ENCODE measurements around the gene SSBP2. TPM values are rescaled to one million over a fixed set of nuclear protein-coding genes. Genes with fewer than 3 reads are reported as not detected.

SSBP2 gene
- total and polyA plus RNA-seq, 8 donors = 0.87 to 86.2 (median 24.6) TPM

DNA sequence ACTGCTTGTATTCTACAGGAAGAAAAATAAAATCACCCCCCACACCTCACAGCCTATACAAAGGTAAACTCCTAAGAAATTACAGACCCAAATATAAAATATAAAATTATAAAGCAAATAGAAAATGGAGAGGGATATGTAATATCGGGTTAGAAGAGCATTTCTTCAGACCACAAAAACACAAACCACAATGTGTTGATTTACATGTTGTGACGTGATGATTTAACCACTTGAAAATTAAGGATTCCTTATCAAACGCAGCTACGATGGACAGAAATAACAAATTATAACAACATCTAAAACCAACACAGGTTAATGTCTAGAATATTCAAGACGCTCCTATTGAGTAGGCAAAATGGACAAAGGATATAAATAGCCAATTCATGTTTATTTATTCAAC lies 26.3 kb downstream of the SSBP2 start:
- DNase-seq = no peak
- Histone ChIP-seq H3K27ac (no peak overlapping the region), H3K27me3 (no peaks in the 10 kb centered on the region), H3K4me3 (no peak overlapping the region), H3K9me3 (no peaks in the 10 kb centered on the region), H3K4me1 (peaks cover 0 to 50% (median 26%) of the 10 kb centered on the region in 4 donors), H3K36me3 (no peaks in the 10 kb centered on the region)
- 67 to 74% (median 70%) methylated on average over 5 of the region's 5 CpGs for WGBS, 5 donors
- no peak for TF ChIP-seq POLR2AphosphoS5 (IDR thresholded peaks at IDR 0.05)
- TF ChIP-seq EP300 (IDR thresholded peaks at IDR 0.05) = no peak
- no peak for TF ChIP-seq POLR2A (IDR thresholded peaks at IDR 0.05)
- TF ChIP-seq, protein P1, sequence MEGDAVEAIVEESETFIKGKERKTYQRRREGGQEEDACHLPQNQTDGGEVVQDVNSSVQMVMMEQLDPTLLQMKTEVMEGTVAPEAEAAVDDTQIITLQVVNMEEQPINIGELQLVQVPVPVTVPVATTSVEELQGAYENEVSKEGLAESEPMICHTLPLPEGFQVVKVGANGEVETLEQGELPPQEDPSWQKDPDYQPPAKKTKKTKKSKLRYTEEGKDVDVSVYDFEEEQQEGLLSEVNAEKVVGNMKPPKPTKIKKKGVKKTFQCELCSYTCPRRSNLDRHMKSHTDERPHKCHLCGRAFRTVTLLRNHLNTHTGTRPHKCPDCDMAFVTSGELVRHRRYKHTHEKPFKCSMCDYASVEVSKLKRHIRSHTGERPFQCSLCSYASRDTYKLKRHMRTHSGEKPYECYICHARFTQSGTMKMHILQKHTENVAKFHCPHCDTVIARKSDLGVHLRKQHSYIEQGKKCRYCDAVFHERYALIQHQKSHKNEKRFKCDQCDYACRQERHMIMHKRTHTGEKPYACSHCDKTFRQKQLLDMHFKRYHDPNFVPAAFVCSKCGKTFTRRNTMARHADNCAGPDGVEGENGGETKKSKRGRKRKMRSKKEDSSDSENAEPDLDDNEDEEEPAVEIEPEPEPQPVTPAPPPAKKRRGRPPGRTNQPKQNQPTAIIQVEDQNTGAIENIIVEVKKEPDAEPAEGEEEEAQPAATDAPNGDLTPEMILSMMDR (IDR thresholded peaks at IDR 0.05) = no peak
- intact Hi-C loops (cut with DNase I; ENCODE audit: low total_unique reads) = no loop called here

DNA sequence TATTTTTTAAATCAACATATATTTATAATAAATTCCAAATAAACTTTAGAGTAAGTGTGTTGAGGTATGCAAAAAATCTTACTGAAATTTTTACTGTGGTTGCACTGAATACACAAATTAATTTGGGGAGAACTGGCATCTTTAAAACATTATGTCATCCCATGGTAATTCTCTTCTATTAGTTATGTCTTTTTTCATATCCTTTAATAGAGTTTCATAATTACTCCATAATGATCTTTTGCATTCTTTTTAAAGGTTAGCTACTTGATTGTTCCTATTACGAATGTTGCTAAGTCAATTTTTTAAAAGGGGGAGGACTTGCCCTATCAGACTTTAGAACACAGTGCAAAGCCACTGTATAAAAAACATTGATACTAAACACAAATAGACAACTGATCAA lies 26.8 kb downstream of the SSBP2 start:
- H3K27me3 ChIP-seq = no peaks in the 10 kb centered on the region
- no peaks in the 10 kb centered on the region for H3K9me3 ChIP-seq
- H3K27ac ChIP-seq = no peak overlapping the region
- WGBS, 5 donors = 80 to 88% (median 86%) methylated on average over 1 of the region's 1 CpG
- H3K4me3 ChIP-seq = no peak overlapping the region
- H3K36me3 ChIP-seq = no peaks in the 10 kb centered on the region
- intact Hi-C loops (cut with DNase I; ENCODE audit: low total_unique reads) = no loop called here
- no peak for DNase-seq
- no peak for TF ChIP-seq POLR2A (IDR thresholded peaks at IDR 0.05)
- no peak for TF ChIP-seq EP300 (IDR thresholded peaks at IDR 0.05)
- TF ChIP-seq, protein P1 (IDR thresholded peaks at IDR 0.05) = no peak
- no peak for TF ChIP-seq POLR2AphosphoS5 (IDR thresholded peaks at IDR 0.05)
- H3K4me1 ChIP-seq = peaks cover 0 to 52% (median 28%) of the 10 kb centered on the region in 4 donors

DNA sequence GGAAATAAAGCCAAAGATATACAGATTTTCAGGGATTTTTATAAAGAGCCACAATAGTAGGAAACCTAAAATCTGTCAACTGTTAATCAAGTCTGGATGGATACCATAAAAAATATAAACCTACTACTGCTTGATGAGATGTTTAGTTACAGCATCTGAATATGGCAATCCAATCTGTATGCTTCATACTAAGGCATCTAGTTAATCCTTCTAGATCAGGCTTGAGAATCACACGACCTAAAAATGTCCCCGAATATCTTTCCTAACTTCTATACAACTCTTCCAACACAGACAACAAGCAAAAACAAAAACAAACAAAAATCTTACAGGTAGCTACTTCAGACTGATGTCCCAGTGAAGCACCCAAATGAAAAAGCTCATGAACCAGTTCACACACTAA lies 29.8 kb downstream of the SSBP2 start:
- Histone ChIP-seq H3K36me3 (no peaks in the 10 kb centered on the region), H3K4me3 (no peak overlapping the region), H3K4me1 (peaks cover 0 to 63% (median 32%) of the 10 kb centered on the region in 4 donors), H3K27me3 (no peaks in the 10 kb centered on the region), H3K9me3 (no peaks in the 10 kb centered on the region), H3K27ac (no peak overlapping the region)
- no peak for DNase-seq
- 66 to 84% (median 72%) methylated on average over 2 of the region's 2 CpGs for WGBS, 5 donors
- TF ChIP-seq POLR2AphosphoS5 (IDR thresholded peaks at IDR 0.05) = no peak
- TF ChIP-seq POLR2A (IDR thresholded peaks at IDR 0.05) = no peak
- no peak for TF ChIP-seq EP300 (IDR thresholded peaks at IDR 0.05)
- TF ChIP-seq, protein P1 (IDR thresholded peaks at IDR 0.05) = no peak
- intact Hi-C loops (cut with DNase I; ENCODE audit: low total_unique reads) = no loop called here

DNA sequence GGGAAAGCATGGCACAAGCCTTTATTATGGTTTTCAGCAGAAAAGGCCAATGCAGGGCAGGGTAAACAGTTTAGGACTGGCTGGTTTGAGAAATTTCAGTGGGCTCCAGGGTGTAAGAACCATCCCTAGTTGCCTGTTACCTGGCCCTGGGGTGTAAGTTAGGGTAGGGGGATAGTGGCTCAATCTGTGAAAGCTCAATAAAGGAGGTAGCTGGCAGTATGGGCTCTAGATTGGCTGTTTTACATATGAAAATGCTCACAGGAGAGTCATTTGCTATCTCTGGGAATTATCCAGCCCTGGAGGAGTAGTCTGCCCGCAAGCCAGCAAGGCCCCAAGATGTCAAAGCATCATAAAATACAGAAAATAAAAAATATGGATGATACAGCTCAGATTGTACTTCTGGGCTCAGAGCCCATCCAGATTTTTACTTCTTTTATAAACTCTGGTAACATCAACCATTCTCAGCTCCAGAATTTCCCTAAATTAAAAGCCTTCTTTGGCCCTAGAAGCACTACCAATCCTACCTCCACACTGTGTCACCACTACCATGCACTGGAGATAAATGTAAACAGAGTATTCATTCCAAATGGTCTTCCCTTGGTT lies 31.1 kb downstream of the SSBP2 start:
- intact Hi-C loops (cut with DNase I; ENCODE audit: low total_unique reads) = no loop called here
- DNase-seq = peak in 1 of 2 donors; percentile 8
- Histone ChIP-seq H3K4me3 (no peak overlapping the region), H3K27ac (no peak overlapping the region), H3K4me1 (peaks cover 0 to 65% (median 31%) of the 10 kb centered on the region in 4 donors), H3K9me3 (no peaks in the 10 kb centered on the region), H3K36me3 (no peaks in the 10 kb centered on the region), H3K27me3 (no peaks in the 10 kb centered on the region)
- 84 to 97% (median 95%) methylated on average over 1 of the region's 1 CpG for WGBS, 5 donors
- TF ChIP-seq, protein P1 (IDR thresholded peaks at IDR 0.05) = no peak
- TF ChIP-seq POLR2AphosphoS5 (IDR thresholded peaks at IDR 0.05) (no peak), POLR2A (IDR thresholded peaks at IDR 0.05) (no peak), EP300 (IDR thresholded peaks at IDR 0.05) (no peak)

Measured in stomach (tissue), 9 donors.